GM19463 (cell line): ENCODE results near the gene RABL6.
"Not testable (repeated sequence)": the region's sequence is repeated elsewhere in the genome, so short reads cannot be mapped to it uniquely, and the experiment has no call there.

Experiments used
- ATAC-seq: cut with Tn5 transposase; IDR thresholded peaks from one replicate; pipeline ENCODE4 v1.9.1; 2021; ENCODE audit warnings: mild to moderate bottlenecking, moderate library complexity; ENCODE audit not compliant: unreplicated experiment

Gene RABL6

GRCh38 chr9:136869611-136870010 lies 61.9 kb downstream of the RABL6 start:
- not testable (repeated sequence) for ATAC-seq

GRCh38 chr9:136875155-136875554 lies 67.4 kb downstream of the RABL6 start:
- no peak for ATAC-seq

DNA sequence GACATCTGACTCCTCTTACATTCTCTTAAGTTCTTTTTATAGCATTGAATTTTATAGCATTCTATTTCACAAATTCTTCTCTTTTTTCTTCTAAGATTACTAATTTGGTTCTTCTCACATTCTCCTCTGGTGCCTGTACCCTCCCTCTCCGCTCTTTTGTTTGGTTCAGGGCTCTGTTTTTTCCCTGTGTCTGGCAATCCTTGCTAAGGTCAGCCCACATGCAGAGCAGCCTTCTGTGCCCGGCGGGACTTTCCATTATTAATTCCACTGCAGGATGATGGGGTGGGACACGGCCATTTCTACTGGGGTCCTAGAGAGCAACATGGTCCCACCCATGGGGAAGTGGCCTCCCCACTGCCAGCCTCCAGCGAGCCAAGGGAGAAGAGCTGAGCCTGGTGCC lies 68.7 kb downstream of the RABL6 start:
- no peak for ATAC-seq

- ATAC-seq = no peak
These were observed 72.9 kb downstream of the RABL6 start for GRCh38 chr9:136880651-136881050.

DNA sequence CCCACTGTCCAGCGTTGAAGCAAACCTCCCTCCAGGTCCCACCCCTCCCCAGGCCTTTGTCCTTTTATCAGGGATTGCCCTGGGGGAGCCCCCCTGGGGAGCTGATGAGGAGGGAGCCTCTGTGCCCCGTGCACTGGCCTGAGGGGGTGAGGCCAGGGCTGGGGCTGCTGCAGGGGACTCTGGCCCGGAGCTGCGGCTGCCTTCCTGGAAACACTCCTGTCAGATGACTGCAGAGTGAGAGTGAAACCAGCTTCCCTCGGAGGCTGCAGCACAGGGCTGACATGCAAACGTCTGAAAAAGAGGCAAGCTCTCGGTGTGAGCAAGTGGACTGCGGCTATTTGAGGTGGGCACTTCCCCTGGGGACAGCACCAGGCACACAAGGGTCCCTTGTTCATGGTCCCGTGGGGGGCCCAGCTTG lies 74.0 kb downstream of the RABL6 start:
- peak; percentile 27 for ATAC-seq

DNA sequence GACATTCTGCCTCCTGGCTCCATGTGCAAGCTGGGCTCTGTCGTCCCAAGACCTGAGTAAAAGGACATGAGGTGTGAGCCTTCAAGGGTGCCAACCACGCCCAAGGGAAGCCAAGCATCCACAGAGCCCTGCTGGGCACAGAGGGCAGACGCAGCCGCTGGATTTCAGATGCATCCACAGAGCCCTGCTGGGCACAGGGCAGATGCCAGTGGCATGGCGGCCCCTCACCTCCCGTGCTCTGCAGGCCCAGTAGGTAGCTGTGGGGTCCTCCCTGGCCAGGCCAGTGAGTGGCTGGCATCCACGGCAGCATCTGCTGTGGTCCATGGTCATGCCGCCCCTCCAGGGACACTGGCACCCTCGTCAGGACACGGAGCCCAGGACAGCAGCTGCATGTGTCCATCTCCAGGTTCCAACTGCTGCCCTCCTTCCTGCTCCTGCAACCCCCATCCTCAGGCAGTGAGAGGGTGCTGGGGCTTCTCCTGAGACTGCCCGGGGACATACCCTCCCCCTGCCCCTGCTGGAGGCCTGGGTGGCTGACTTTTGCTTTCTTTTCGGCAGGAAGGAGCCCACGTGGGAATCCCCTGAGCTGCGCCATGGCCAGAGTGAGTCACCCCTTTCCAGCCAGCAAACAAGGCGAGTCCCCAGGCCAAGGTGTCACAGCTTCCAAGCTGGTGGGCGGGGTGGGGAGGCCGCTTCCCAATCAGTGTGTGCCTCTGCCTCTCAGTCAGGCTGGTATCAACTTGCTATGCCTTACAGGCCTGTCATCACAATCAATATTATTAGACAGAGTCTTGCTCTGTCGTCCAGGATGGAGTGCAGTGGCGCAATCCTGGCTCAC lies 74.6 kb downstream of the RABL6 start:
- ATAC-seq = peak; percentile 32

- not testable (repeated sequence) for ATAC-seq
These were observed 75.2 kb downstream of the RABL6 start for GRCh38 chr9:136882947-136883283.

- ATAC-seq = not testable (repeated sequence)
These were observed 75.9 kb downstream of the RABL6 start for GRCh38 chr9:136883670-136884069.

DNA sequence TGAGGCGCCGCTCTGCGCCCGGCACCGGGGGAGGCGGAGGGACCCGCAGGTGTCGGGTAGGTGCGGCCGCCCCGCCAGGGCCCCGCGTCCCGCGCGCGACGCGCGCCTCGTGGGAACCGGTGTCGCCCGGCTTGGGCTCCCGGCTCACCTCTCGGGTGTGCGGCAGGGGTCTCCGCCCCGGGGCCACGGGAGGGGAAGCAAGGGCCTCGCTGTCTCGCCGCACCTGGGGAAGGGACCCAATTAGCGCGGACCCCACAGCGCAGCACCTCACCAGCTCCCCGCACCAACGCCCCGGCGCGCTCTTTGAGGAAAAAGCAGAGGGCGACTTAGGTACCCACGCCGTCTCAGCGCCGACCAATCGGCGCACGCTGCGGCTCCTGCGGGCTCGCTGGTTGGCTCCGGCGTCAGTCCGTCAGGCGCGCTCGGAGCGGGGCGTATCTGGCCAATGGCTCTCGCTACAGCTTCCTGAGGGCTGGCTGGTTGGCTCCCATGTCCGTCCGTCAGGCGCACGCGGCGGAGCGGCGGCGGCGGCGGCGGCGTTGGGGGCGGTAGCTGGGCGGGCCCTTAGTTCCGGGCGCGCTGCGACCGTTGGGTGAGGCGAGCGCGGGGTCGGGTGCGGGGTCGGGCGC lies 78.3 kb downstream of the RABL6 start, which contains the start of gene TRAF2:
TRAF2 (plus strand) TSS at position 567 of the 629 bp plus-strand sequence. CDS start 12,225 bp downstream, outside the sequence.
- ATAC-seq = peak; percentile 82

- ATAC-seq = peak; percentile 15
These were observed 79.2 kb downstream of the RABL6 start for GRCh38 chr9:136886610-136887597.

- ATAC-seq = no peak
These were observed 80.7 kb downstream of the RABL6 start for GRCh38 chr9:136888454-136888853.

- ATAC-seq = no peak
These were observed 82.1 kb downstream of the RABL6 start for GRCh38 chr9:136889858-136890257.

DNA sequence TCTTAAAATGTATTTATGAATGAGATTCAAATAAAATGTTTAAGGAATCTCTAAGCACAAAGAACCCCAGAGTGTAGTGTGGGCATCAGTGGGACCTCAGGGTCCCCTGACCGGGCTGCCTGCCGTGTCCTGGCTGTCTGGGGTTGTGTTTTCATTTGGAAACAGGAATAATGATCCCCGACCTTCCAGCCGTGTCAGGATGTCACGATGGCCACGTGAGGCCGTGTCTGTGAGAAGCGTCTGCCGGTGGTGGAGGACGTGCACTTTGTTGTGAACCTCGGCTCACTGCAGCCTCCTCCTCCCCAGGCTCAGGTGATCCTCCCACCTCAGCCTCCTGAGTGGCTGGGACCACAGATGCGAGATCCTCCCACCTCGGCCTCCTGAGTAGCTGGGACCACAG lies 82.9 kb downstream of the RABL6 start:
- ATAC-seq = no peak
